Panc1 (cell line): ENCODE measurements around the gene TPSG1. TPM values are rescaled to one million over a fixed set of nuclear protein-coding genes. Genes with fewer than 3 reads are reported as not detected.

Experiments
- ATAC-seq: fragments of 200-7000 bp; cut with Tn5 transposase; 2 replicates; pipeline ENCODE4 v1.9.1; 2020; ENCODE audit warnings: mild to moderate bottlenecking, moderate library complexity
- BruUV-seq: library from RNA; stranded (reverse); fragments of 400-500 nt; replicated peaks from 2 replicates; lab custom pipeline; 2021; lab: Mats Ljungman, UMichigan
- CTCF ChIA-PET: fragments of 300-600 bp; sonication (Branson Sonifier 250); formaldehyde crosslinking; loops from one replicate; lab custom pipeline; 2022; ENCODE audit warnings: antibody characterized with exemption; lab: Charles Lee
- POLR2A ChIA-PET: fragments of 300-600 bp; sonication (Branson Sonifier 250); formaldehyde crosslinking; loops from one replicate; lab custom pipeline; 2022; ENCODE audit warnings: antibody characterized with exemption; lab: Charles Lee
- DNase-seq: peaks from one replicate; pipeline ENCODE4 v3.0.0-alpha.2; 2010; ENCODE audit warnings: low read depth, low spot score
- H3K27ac ChIP-seq: 2 replicates; pipeline ENCODE4 v1.5.1; 2011; ENCODE audit warnings: mild to moderate bottlenecking, low read length, inconsistent platforms
- H3K27me3 ChIP-seq: fragments of 200-500 bp; sonication (Bioruptor generic); 2 replicates; pipeline ENCODE4 v1.6.0; 2014; ENCODE audit warnings: low read length, inconsistent platforms; ENCODE audit not compliant: control insufficient read depth, insufficient read depth
- H3K36me3 ChIP-seq: fragments of 200-500 bp; sonication (Bioruptor generic); 2 replicates; pipeline ENCODE4 v1.5.1; 2014; ENCODE audit warnings: inconsistent platforms, mild to moderate bottlenecking, low read length, moderate library complexity; ENCODE audit not compliant: control insufficient read depth, insufficient read depth
- H3K4me1 ChIP-seq: 2 replicates; pipeline ENCODE4 v1.5.1; 2011; ENCODE audit warnings: inconsistent platforms, mild to moderate bottlenecking, low read length, moderate library complexity; ENCODE audit not compliant: control insufficient read depth, insufficient read depth
- H3K4me3 ChIP-seq, 2 experiments: 2 replicates each; pipeline ENCODE4 v1.5.1; 2011 to 2012; ENCODE audit warnings: low read depth in 2 of 2, low read length in 2 of 2, mild to moderate bottlenecking in 2 of 2, inconsistent platforms in 1 of 2, moderate library complexity in 1 of 2
- H3K9me3 ChIP-seq: fragments of 200-500 bp; sonication (Bioruptor generic); 2 replicates; pipeline ENCODE4 v1.5.1; 2014; ENCODE audit warnings: low read depth, mild to moderate bottlenecking, inconsistent platforms, low read length, moderate library complexity; ENCODE audit not compliant: control insufficient read depth, insufficient read depth
- POLR2AphosphoS5 ChIP-seq: IDR thresholded peaks from 2 replicates; pipeline ENCODE4 v1.6.1; 2012; ENCODE audit warnings: mild to moderate bottlenecking, low read depth, low read length, moderate library complexity
- SIN3A ChIP-seq: IDR thresholded peaks from 2 replicates; pipeline ENCODE4 v1.6.1; 2012; ENCODE audit warnings: low read depth, mild to moderate bottlenecking, low read length, moderate library complexity, borderline replicate concordance; ENCODE audit not compliant: insufficient read depth
- TCF7L2 ChIP-seq: IDR thresholded peaks from 2 replicates; pipeline ENCODE4 v1.6.1; 2011; ENCODE audit warnings: mild to moderate bottlenecking, low read depth, low read length, inconsistent platforms
- in situ Hi-C: cut with HindIII; loops from 2 replicates; pipeline ENCODE4 v1.10.0; 2016; ENCODE audit warnings: low sequenced_read_pairs, low pct_unique_long_range_greater_than_20kb
- intact Hi-C: fragments of 100-400 bp; cut with micrococcal nuclease; formaldehyde crosslinking; loops from one replicate; pipeline ENCODE4 v1.10.0; 2022; ENCODE audit not compliant: unreplicated experiment
- total RNA-seq: library from RNA; stranded (reverse); gene quantifications from one replicate; pipeline ENCODE4 v1.2.1, GENCODE V29; 2021; ENCODE audit not compliant: unreplicated experiment
- TF ChIP-seq, protein P1 (sequence below): fragments of 450-650 bp; IDR thresholded peaks from 2 replicates; pipeline ENCODE4 v1.5.1; 2017; ENCODE audit warnings: mild to moderate bottlenecking
- TF ChIP-seq, protein P2 (sequence below), 2 experiments: IDR thresholded peaks; 2 replicates each; pipeline ENCODE4 v1.6.1; 2011 to 2012; ENCODE audit warnings: low read depth in 2 of 2, control low read depth in 1 of 2, low read length in 1 of 2, mild to moderate bottlenecking in 1 of 2, moderate library complexity in 1 of 2; ENCODE audit not compliant: insufficient read depth in 1 of 2

Gene TPSG1
- total RNA-seq, 1 experiment from 2014 or later: 4.6 TPM

DNA sequence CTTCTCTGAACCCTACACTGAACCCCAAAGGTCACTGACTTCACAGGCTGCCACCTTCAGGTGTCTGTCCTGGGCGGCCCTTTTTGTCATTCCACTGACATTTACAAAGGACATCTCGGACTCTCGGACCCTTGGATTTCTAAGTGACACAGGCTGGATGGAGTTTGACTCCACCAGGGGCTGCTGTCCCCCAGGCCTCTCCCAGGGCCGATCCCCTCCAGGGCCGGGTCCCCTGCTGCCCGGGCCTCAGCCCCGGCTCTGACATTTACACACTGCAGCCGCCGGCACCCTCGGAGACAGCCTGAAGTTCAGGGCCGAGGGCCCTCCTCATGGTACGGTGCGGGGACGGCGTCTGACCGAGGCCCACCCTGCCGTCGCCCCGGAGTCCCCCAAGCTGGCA is 48.0 kb downstream of the TPSG1 start:
- Histone ChIP-seq H3K9me3 (no peaks in the 10 kb centered on the region), H3K4me1 (peaks cover 49% of the 10 kb centered on the region), H3K4me3 (no peak overlapping the region), H3K27me3 (no peaks in the 10 kb centered on the region), H3K27ac (no peak overlapping the region), H3K36me3 (no peaks in the 10 kb centered on the region)
- CTCF ChIA-PET: no interaction called here
- in situ Hi-C loops: no loop called here
- DNase-seq: no peak
- no peak for ATAC-seq
- TF ChIP-seq POLR2AphosphoS5: no peak
- TF ChIP-seq, protein P1, sequence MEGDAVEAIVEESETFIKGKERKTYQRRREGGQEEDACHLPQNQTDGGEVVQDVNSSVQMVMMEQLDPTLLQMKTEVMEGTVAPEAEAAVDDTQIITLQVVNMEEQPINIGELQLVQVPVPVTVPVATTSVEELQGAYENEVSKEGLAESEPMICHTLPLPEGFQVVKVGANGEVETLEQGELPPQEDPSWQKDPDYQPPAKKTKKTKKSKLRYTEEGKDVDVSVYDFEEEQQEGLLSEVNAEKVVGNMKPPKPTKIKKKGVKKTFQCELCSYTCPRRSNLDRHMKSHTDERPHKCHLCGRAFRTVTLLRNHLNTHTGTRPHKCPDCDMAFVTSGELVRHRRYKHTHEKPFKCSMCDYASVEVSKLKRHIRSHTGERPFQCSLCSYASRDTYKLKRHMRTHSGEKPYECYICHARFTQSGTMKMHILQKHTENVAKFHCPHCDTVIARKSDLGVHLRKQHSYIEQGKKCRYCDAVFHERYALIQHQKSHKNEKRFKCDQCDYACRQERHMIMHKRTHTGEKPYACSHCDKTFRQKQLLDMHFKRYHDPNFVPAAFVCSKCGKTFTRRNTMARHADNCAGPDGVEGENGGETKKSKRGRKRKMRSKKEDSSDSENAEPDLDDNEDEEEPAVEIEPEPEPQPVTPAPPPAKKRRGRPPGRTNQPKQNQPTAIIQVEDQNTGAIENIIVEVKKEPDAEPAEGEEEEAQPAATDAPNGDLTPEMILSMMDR: no peak; the same call in 1 of the 2 replicates
- TF ChIP-seq SIN3A: no peak
- TF ChIP-seq TCF7L2: no peak
- TF ChIP-seq, protein P2, sequence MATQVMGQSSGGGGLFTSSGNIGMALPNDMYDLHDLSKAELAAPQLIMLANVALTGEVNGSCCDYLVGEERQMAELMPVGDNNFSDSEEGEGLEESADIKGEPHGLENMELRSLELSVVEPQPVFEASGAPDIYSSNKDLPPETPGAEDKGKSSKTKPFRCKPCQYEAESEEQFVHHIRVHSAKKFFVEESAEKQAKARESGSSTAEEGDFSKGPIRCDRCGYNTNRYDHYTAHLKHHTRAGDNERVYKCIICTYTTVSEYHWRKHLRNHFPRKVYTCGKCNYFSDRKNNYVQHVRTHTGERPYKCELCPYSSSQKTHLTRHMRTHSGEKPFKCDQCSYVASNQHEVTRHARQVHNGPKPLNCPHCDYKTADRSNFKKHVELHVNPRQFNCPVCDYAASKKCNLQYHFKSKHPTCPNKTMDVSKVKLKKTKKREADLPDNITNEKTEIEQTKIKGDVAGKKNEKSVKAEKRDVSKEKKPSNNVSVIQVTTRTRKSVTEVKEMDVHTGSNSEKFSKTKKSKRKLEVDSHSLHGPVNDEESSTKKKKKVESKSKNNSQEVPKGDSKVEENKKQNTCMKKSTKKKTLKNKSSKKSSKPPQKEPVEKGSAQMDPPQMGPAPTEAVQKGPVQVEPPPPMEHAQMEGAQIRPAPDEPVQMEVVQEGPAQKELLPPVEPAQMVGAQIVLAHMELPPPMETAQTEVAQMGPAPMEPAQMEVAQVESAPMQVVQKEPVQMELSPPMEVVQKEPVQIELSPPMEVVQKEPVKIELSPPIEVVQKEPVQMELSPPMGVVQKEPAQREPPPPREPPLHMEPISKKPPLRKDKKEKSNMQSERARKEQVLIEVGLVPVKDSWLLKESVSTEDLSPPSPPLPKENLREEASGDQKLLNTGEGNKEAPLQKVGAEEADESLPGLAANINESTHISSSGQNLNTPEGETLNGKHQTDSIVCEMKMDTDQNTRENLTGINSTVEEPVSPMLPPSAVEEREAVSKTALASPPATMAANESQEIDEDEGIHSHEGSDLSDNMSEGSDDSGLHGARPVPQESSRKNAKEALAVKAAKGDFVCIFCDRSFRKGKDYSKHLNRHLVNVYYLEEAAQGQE (IDR thresholded peaks at IDR 0.05; ENCODE audit: insufficient read depth in 1 of 2, low read depth in 2 of 2, low read length in 1 of 2): no peak
- no TSS peak for BruUV-seq
- POLR2A ChIA-PET: interaction anchor here (0.6 kb wide), 1 partner anchor 316 kb away, joined by 9 read pairs; no protein-coding TSS in a partner anchor
- intact Hi-C loops: no loop called here

GRCh38 chr16:1176280-1176897 is 48.7 kb downstream of the TPSG1 start:
- no peak overlapping the region for H3K4me3 ChIP-seq
- no peaks in the 10 kb centered on the region for H3K27me3 ChIP-seq
- no peaks in the 10 kb centered on the region for H3K9me3 ChIP-seq
- ATAC-seq (peak; percentile 32), DNase-seq (no peak)
- H3K4me1 ChIP-seq: peaks cover 43% of the 10 kb centered on the region
- no peaks in the 10 kb centered on the region for H3K36me3 ChIP-seq
- CTCF ChIA-PET: interaction anchor here (0.6 kb wide), 1 partner anchor 38 kb away, joined by 4 read pairs; no protein-coding TSS in a partner anchor
- H3K27ac ChIP-seq: no peak overlapping the region
- TF ChIP-seq TCF7L2: no peak
- TF ChIP-seq, protein P1: no peak; the same call in 1 of the 2 replicates
- no peak for TF ChIP-seq SIN3A
- TF ChIP-seq, protein P2 (IDR thresholded peaks at IDR 0.05; ENCODE audit: insufficient read depth in 1 of 2, low read depth in 2 of 2, low read length in 1 of 2): no peak
- TF ChIP-seq POLR2AphosphoS5: no peak
- intact Hi-C loops (no loop called here), in situ Hi-C loops (no loop called here)
- no TSS peak for BruUV-seq
- POLR2A ChIA-PET: no interaction called here
